Activated CD4-positive, alpha-beta memory T cell treated with anti-CD3 and anti-CD28 coated beads for 36 hours (primary cell): ENCODE data around the gene ULK3. TPM values are rescaled to one million over a fixed set of nuclear protein-coding genes. Genes with fewer than 3 reads are reported as not detected.

ENCODE experiments used
- CTCF ChIA-PET: fragments of 350-600 bp; sonication (Branson Sonifier 250); formaldehyde crosslinking; loops from one replicate; lab custom pipeline; 2021; ENCODE audit warnings: antibody characterized with exemption, inconsistent platforms; lab: Charles Lee
- POLR2A ChIA-PET: fragments of 350-600 bp; sonication (Branson Sonifier 250); formaldehyde crosslinking; loops from one replicate; lab custom pipeline; 2021; ENCODE audit warnings: antibody characterized with exemption; lab: Charles Lee
- DNase-seq: peaks from one replicate; pipeline ENCODE4 v3.0.0-alpha.2; 2020
- H3K27ac Mint-ChIP-seq: one replicate; pipeline ENCODE4 v1.8.0; 2021; ENCODE audit warnings: mixed read lengths
- H3K27me3 Mint-ChIP-seq: one replicate; pipeline ENCODE4 v1.8.0; 2021; ENCODE audit warnings: mixed read lengths
- H3K36me3 Mint-ChIP-seq: one replicate; pipeline ENCODE4 v1.8.0; 2021; ENCODE audit warnings: mixed read lengths
- H3K4me1 Mint-ChIP-seq: one replicate; pipeline ENCODE4 v1.8.0; 2021; ENCODE audit warnings: low read depth, mixed read lengths
- H3K4me3 Mint-ChIP-seq: one replicate; pipeline ENCODE4 v1.8.0; 2021; ENCODE audit warnings: mild to moderate bottlenecking, mixed read lengths
- H3K9me3 Mint-ChIP-seq: one replicate; pipeline ENCODE4 v1.8.0; 2021; ENCODE audit warnings: mixed read lengths
- intact Hi-C: fragments of 100-400 bp; cut with micrococcal nuclease; formaldehyde crosslinking; loops from one replicate; pipeline ENCODE4 v1.15.1; 2023
- total RNA-seq, 2 experiments: library from RNA; stranded (reverse); gene quantifications; one replicate each; pipeline ENCODE4 v1.2.3, GENCODE V29; 2021

ULK3 gene
- total RNA-seq, 2 experiments from 2014 or later = 51.4 to 57.6 TPM

GRCh38 chr15:74840851-74841775 lies 1.8 kb downstream of the ULK3 start:
- H3K4me3 Mint-ChIP-seq = peak overlapping the region; percentile 92
- H3K4me1 Mint-ChIP-seq = peaks cover 42% of the 10 kb centered on the region
- peaks cover 22% of the 10 kb centered on the region for H3K36me3 Mint-ChIP-seq
- DNase-seq = no peak
- H3K27ac Mint-ChIP-seq = peak overlapping the region; percentile 58
- H3K27me3 Mint-ChIP-seq = no peaks in the 10 kb centered on the region
- no peaks in the 10 kb centered on the region for H3K9me3 Mint-ChIP-seq
- CTCF ChIA-PET = interaction anchor here (1.2 to 5.3 kb wide), 5 partner anchors 23 to 109 kb away, joined by 3 to 41 read pairs (median 7); no protein-coding TSS in a partner anchor
- intact Hi-C loops = loop anchor here (5.0 kb wide), 3 partner anchors 51 to 611 kb away; partner anchors contain the start of genes CSK, MPI and SIN3A
- POLR2A ChIA-PET = no interaction called here

GRCh38 chr15:74839526-74840395 lies 3.2 kb downstream of the ULK3 start:
- Mint-ChIP-seq H3K4me1 (peaks cover 31% of the 10 kb centered on the region), H3K27me3 (no peaks in the 10 kb centered on the region), H3K36me3 (peaks cover 21% of the 10 kb centered on the region), H3K27ac (no peak overlapping the region), H3K9me3 (no peaks in the 10 kb centered on the region), H3K4me3 (no peak overlapping the region)
- intact Hi-C loops = loop anchor here (5.0 kb wide), 3 partner anchors 53 to 613 kb away; partner anchors contain the start of genes CSK, MPI and SIN3A
- ChIA-PET CTCF (interaction anchor here (1.2 to 5.3 kb wide), 3 partner anchors 25 to 71 kb away, joined by 3 to 41 read pairs (median 3); no protein-coding TSS in a partner anchor), POLR2A (no interaction called here)
- DNase-seq = no peak

GRCh38 chr15:74838746-74839525 lies 4.0 kb downstream of the ULK3 start:
- intact Hi-C loops = no loop called here
- CTCF ChIA-PET = interaction anchor here (2.2 kb wide), 1 partner anchor 39 kb away, joined by 7 read pairs; no protein-coding TSS in a partner anchor
- POLR2A ChIA-PET = no interaction called here
- Mint-ChIP-seq H3K4me3 (no peak overlapping the region), H3K27me3 (no peaks in the 10 kb centered on the region), H3K27ac (no peak overlapping the region), H3K36me3 (peaks cover 21% of the 10 kb centered on the region), H3K9me3 (no peaks in the 10 kb centered on the region), H3K4me1 (peaks cover 22% of the 10 kb centered on the region)
- DNase-seq = no peak

DNA sequence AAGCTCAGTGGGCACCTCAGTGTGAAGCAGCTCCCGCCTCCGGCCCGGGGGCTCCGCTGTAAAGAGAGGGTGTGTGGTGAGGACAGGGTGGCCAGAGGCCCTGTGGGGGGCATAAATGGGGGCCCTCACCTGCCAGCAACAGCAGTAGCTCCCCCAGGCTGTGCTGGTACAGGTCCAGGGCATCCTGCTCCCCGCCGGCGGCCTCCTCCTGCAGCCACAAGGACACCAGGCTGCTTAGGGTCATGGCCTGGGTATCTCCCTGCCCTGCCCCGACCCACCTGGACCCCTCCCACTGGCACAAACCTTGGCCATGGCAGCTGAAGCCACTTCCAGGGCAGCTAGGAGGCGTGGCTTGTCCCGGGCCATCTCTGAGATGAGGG lies 4.8 kb downstream of the ULK3 start:
- Mint-ChIP-seq H3K36me3 (peaks cover 21% of the 10 kb centered on the region), H3K4me3 (no peak overlapping the region), H3K27ac (no peak overlapping the region), H3K9me3 (no peaks in the 10 kb centered on the region), H3K4me1 (peaks cover 18% of the 10 kb centered on the region), H3K27me3 (no peaks in the 10 kb centered on the region)
- POLR2A ChIA-PET = no interaction called here
- CTCF ChIA-PET = interaction anchor here (2.2 to 2.9 kb wide), 2 partner anchors 39 to 64 kb away, joined by 7 to 15 read pairs; no protein-coding TSS in a partner anchor
- DNase-seq = no peak
- intact Hi-C loops = no loop called here

- Mint-ChIP-seq H3K4me1 (peaks cover 17% of the 10 kb centered on the region), H3K9me3 (no peaks in the 10 kb centered on the region), H3K36me3 (peaks cover 21% of the 10 kb centered on the region), H3K27ac (no peak overlapping the region), H3K27me3 (no peaks in the 10 kb centered on the region), H3K4me3 (no peak overlapping the region)
- no peak for DNase-seq
- intact Hi-C loops = no loop called here
- POLR2A ChIA-PET = no interaction called here
- CTCF ChIA-PET = interaction anchor here (2.2 to 2.9 kb wide), 4 partner anchors 11 to 67 kb away, joined by 7 to 30 read pairs (median 13); partner anchors contain the start of gene CPLX3
Observed at GRCh38 chr15:74837482-74838136, 5.3 kb downstream of the ULK3 start.

GRCh38 chr15:74836846-74837245 lies 6.1 kb downstream of the ULK3 start:
- Mint-ChIP-seq H3K4me1 (peaks cover 10% of the 10 kb centered on the region), H3K27me3 (no peaks in the 10 kb centered on the region), H3K27ac (no peak overlapping the region), H3K9me3 (no peaks in the 10 kb centered on the region), H3K36me3 (peaks cover 19% of the 10 kb centered on the region), H3K4me3 (no peak overlapping the region)
- CTCF ChIA-PET = interaction anchor here (1.1 to 2.9 kb wide), 5 partner anchors 10 to 66 kb away, joined by 4 to 30 read pairs (median 11); partner anchors contain the start of gene CPLX3
- intact Hi-C loops = no loop called here
- POLR2A ChIA-PET = no interaction called here
- no peak for DNase-seq

GRCh38 chr15:74835312-74835823 lies 7.6 kb downstream of the ULK3 start:
- H3K4me3 Mint-ChIP-seq = no peak overlapping the region
- DNase-seq = peak; percentile 70
- POLR2A ChIA-PET = interaction anchor here (0.5 kb wide), 1 partner anchor 91 kb away, joined by 3 read pairs; no protein-coding TSS in a partner anchor
- no peaks in the 10 kb centered on the region for H3K9me3 Mint-ChIP-seq
- H3K4me1 Mint-ChIP-seq = no peaks in the 10 kb centered on the region
- H3K27ac Mint-ChIP-seq = no peak overlapping the region
- H3K36me3 Mint-ChIP-seq = peaks cover 10% of the 10 kb centered on the region
- intact Hi-C loops = no loop called here
- CTCF ChIA-PET = interaction anchor here (0.8 to 2.9 kb wide), 7 partner anchors 9 to 115 kb away, joined by 3 to 30 read pairs (median 4); partner anchors contain the start of gene CPLX3
- no peaks in the 10 kb centered on the region for H3K27me3 Mint-ChIP-seq

DNA sequence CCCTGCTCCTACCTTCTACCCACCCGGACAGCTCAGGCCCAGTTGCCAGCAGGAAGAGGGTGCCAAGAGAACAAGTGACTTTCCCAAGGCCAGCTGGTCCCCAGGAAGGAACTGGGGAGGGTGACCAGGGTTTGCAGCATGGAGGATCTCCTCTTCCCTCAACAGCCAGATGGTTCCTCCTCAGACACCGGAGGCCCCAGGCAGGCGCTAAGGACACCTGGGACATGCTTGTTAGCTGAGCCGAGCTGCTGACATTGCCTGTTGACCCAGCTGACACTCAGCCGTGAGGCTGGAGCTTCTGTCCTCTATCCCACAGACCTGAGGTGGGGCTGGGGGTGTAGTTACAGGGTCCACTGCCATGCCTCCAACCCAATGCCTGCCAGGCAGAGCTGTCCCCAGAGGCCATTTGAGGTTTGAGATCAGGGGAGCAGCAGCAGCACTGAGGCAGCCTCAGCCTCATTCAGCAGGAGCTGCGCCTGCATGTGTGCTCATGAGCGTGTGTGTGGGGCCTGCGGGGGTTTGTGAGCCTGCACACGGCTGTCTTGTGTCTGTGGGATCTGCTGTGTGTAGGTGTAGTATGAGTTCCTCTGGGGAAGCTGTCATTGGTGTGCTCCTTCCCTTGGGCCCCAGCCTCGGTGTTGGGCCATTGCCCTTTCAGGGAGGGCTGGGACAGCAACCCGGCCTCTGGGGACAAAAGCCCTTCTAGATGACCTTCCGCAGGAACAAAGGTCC lies 9.4 kb downstream of the ULK3 start:
- Mint-ChIP-seq H3K27ac (no peak overlapping the region), H3K27me3 (peaks cover under 1% of the 10 kb centered on the region), H3K36me3 (peaks cover 5% of the 10 kb centered on the region), H3K4me1 (peaks cover 11% of the 10 kb centered on the region), H3K4me3 (no peak overlapping the region), H3K9me3 (no peaks in the 10 kb centered on the region)
- DNase-seq = no peak
- CTCF ChIA-PET = interaction anchor here (1.0 to 6.1 kb wide), 7 partner anchors 26 to 68 kb away, joined by 3 to 44 read pairs (median 3); no protein-coding TSS in a partner anchor
- intact Hi-C loops = no loop called here
- POLR2A ChIA-PET = no interaction called here

DNA sequence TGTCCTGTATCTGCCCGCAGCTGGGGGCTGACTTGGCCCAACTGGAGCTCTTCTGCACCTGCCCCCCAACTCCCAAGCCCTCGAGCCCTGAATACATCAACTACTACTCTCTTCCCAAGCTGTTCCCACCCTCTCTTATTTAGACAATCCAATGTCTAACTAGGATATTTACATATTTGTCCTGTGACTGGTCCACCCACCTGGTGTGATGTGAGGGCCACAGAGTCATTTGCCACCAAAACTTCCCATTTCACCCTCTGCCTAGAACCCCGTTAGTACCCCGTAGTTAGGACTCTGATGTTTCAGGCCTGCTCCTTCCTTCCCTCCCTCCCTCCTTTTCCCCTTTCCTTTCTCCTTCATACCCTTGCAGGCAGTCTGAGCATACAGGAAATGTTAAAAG lies 10.1 kb downstream of the ULK3 start:
- H3K4me3 Mint-ChIP-seq = no peak overlapping the region
- no peak for DNase-seq
- no peak overlapping the region for H3K27ac Mint-ChIP-seq
- peaks cover 5% of the 10 kb centered on the region for H3K36me3 Mint-ChIP-seq
- ChIA-PET CTCF (interaction anchor here (1.0 to 6.1 kb wide), 5 partner anchors 33 to 69 kb away, joined by 3 to 44 read pairs (median 5); no protein-coding TSS in a partner anchor), POLR2A (no interaction called here)
- H3K4me1 Mint-ChIP-seq = peaks cover 11% of the 10 kb centered on the region
- H3K27me3 Mint-ChIP-seq = peaks cover 6% of the 10 kb centered on the region
- intact Hi-C loops = no loop called here
- no peaks in the 10 kb centered on the region for H3K9me3 Mint-ChIP-seq
